Naive B cell (primary cell): ENCODE measurements around the gene TNRC18. TPM values are rescaled to one million over a fixed set of nuclear protein-coding genes. Genes with fewer than 3 reads are reported as not detected.

ENCODE experiments used
- ATAC-seq, 2 donors: fragments of 150-1000 bp; cut with Tn5 transposase; 2 replicates each; pipeline ENCODE4 v1.10.0; 2021; ENCODE audit warnings: low read depth in 2 of 2, mild to moderate bottlenecking in 2 of 2, moderate library complexity in 2 of 2
- DNase-seq: peaks from one replicate; pipeline ENCODE4 v3.0.0; 2022
- H3K27ac Mint-ChIP-seq, 6 donors: one replicate each; pipeline ENCODE4 v1.8.0; 2020 to 2022; ENCODE audit warnings: mild to moderate bottlenecking in 6 of 6, mixed read lengths in 6 of 6, moderate library complexity in 5 of 6, inconsistent platforms in 2 of 6
- H3K27me3 Mint-ChIP-seq, 3 donors: one replicate each; pipeline ENCODE4 v1.8.0; 2021 to 2022; ENCODE audit warnings: mixed read lengths in 3 of 3, mild to moderate bottlenecking in 1 of 3
- H3K36me3 Mint-ChIP-seq, 2 donors: one replicate each; pipeline ENCODE4 v1.8.0; 2020 to 2022; ENCODE audit warnings: mixed read lengths in 2 of 2, inconsistent platforms in 1 of 2, mild to moderate bottlenecking in 1 of 2
- H3K4me1 Mint-ChIP-seq, 3 donors: one replicate each; pipeline ENCODE4 v1.8.0; 2020 to 2022; ENCODE audit warnings: mixed read lengths in 3 of 3, inconsistent platforms in 1 of 3, mild to moderate bottlenecking in 1 of 3, moderate library complexity in 1 of 3
- H3K4me3 Mint-ChIP-seq, 8 donors: one replicate each; pipeline ENCODE4 v1.8.0; 2020 to 2022; ENCODE audit warnings: mild to moderate bottlenecking in 8 of 8, mixed read lengths in 8 of 8, moderate library complexity in 8 of 8, inconsistent platforms in 2 of 8
- H3K9me3 Mint-ChIP-seq, 7 donors: one replicate each; pipeline ENCODE4 v1.8.0; 2020 to 2022; ENCODE audit warnings: mixed read lengths in 7 of 7, mild to moderate bottlenecking in 5 of 7, inconsistent platforms in 2 of 7, moderate library complexity in 1 of 7
- polyA plus RNA-seq, 6 donors: library from polyadenylated mRNA; unstranded; fragments of 300-500 nt; fragmentation: Illumina TruSeq; gene quantifications; one replicate each; pipeline ENCODE4 v1.2.3, GENCODE V29; 2021; ENCODE audit warnings: low read depth in 6 of 6

The TNRC18 gene
- polyA plus RNA-seq, 6 donors from 2014 or later, result 0.29 to 2.9 (median 2.0) TPM; not detected in 1

- H3K4me3 Mint-ChIP-seq, result peak overlapping the region; percentile 72 to 91 (median 84)
- peak overlapping the region; percentile 70 to 97 (median 92) for H3K27ac Mint-ChIP-seq
- DNase-seq (no peak), ATAC-seq (no peak)
- peaks cover 0 to 5% (median 3%) of the 10 kb centered on the region in 7 donors for H3K9me3 Mint-ChIP-seq
- no peaks in the 10 kb centered on the region for H3K27me3 Mint-ChIP-seq
- H3K36me3 Mint-ChIP-seq, result peaks cover 0 to 23% of the 10 kb centered on the region in 2 donors
- H3K4me1 Mint-ChIP-seq, result peaks cover 24 to 28% (median 26%) of the 10 kb centered on the region in 3 donors
Observed at GRCh38 chr7:5397736-5398135, 25.9 kb downstream of the TNRC18 start.

- H3K27me3 Mint-ChIP-seq, result no peaks in the 10 kb centered on the region
- H3K4me1 Mint-ChIP-seq, result peaks cover 26 to 31% (median 27%) of the 10 kb centered on the region in 3 donors
- H3K27ac Mint-ChIP-seq, result peak overlapping the region; percentile 70 to 97 (median 94)
- H3K4me3 Mint-ChIP-seq, result peak overlapping the region; percentile 72 to 91 (median 84)
- peaks cover 0 to 23% of the 10 kb centered on the region in 2 donors for H3K36me3 Mint-ChIP-seq
- H3K9me3 Mint-ChIP-seq, result peaks cover 0 to 5% (median 3%) of the 10 kb centered on the region in 7 donors
- peak; percentile 92 for DNase-seq
- peak; percentile 93 for ATAC-seq
Observed at GRCh38 chr7:5396999-5397663, 26.5 kb downstream of the TNRC18 start.

- peak overlapping the region; percentile 22 to 97 (median 90) for H3K27ac Mint-ChIP-seq
- H3K9me3 Mint-ChIP-seq, result peaks cover 0 to 5% (median 3%) of the 10 kb centered on the region in 7 donors
- peak; percentile 51 for DNase-seq
- H3K36me3 Mint-ChIP-seq, result peaks cover 0 to 22% of the 10 kb centered on the region in 2 donors
- H3K4me3 Mint-ChIP-seq, result peak overlapping the region; percentile 72 to 91 (median 84)
- H3K27me3 Mint-ChIP-seq, result no peaks in the 10 kb centered on the region
- peaks cover 26 to 31% (median 27%) of the 10 kb centered on the region in 3 donors for H3K4me1 Mint-ChIP-seq
- ATAC-seq, result peak; percentile 38 to 42
Observed at GRCh38 chr7:5396542-5396941, 27.1 kb downstream of the TNRC18 start.

- H3K27me3 Mint-ChIP-seq, result no peaks in the 10 kb centered on the region
- H3K36me3 Mint-ChIP-seq, result peaks cover 0 to 16% of the 10 kb centered on the region in 2 donors
- H3K9me3 Mint-ChIP-seq, result no peaks in the 10 kb centered on the region
- DNase-seq, result no peak
- H3K4me1 Mint-ChIP-seq, result peaks cover 22 to 31% (median 27%) of the 10 kb centered on the region in 3 donors
- no peak for ATAC-seq
- H3K4me3 Mint-ChIP-seq, result peak overlapping the region; percentile 60 to 90 (median 83)
- H3K27ac Mint-ChIP-seq, result peak overlapping the region in 4 of 6 donors; percentile 57 to 92 (median 72)
Observed at GRCh38 chr7:5395246-5395645, 28.4 kb downstream of the TNRC18 start.

GRCh38 chr7:5394264-5395105 is 29.1 kb downstream of the TNRC18 start:
- no peaks in the 10 kb centered on the region for H3K27me3 Mint-ChIP-seq
- H3K4me3 Mint-ChIP-seq, result peak overlapping the region in 5 of 8 donors; percentile 30 to 83 (median 60)
- H3K9me3 Mint-ChIP-seq, result no peaks in the 10 kb centered on the region
- H3K27ac Mint-ChIP-seq, result peak overlapping the region in 2 of 6 donors; percentile 24 to 92
- peaks cover 0 to 16% of the 10 kb centered on the region in 2 donors for H3K36me3 Mint-ChIP-seq
- ATAC-seq (no peak), DNase-seq (no peak)
- H3K4me1 Mint-ChIP-seq, result peaks cover 22 to 31% (median 27%) of the 10 kb centered on the region in 3 donors

- DNase-seq, result no peak
- ATAC-seq, result no peak
- H3K9me3 Mint-ChIP-seq, result no peaks in the 10 kb centered on the region
- H3K27ac Mint-ChIP-seq, result peak overlapping the region in 2 of 6 donors; percentile 24 to 83
- H3K36me3 Mint-ChIP-seq, result peaks cover 0 to 16% of the 10 kb centered on the region in 2 donors
- no peaks in the 10 kb centered on the region for H3K27me3 Mint-ChIP-seq
- H3K4me3 Mint-ChIP-seq, result peak overlapping the region in 5 of 8 donors; percentile 30 to 83 (median 60)
- peaks cover 22 to 31% (median 27%) of the 10 kb centered on the region in 3 donors for H3K4me1 Mint-ChIP-seq
Observed at GRCh38 chr7:5393748-5394147, 29.9 kb downstream of the TNRC18 start.

GRCh38 chr7:5393328-5393727 is 30.3 kb downstream of the TNRC18 start:
- Mint-ChIP-seq H3K9me3 (no peaks in the 10 kb centered on the region), H3K4me3 (peak overlapping the region in 3 of 8 donors; percentile 3 to 65 (median 63)), H3K27me3 (no peaks in the 10 kb centered on the region), H3K36me3 (peaks cover 0 to 16% of the 10 kb centered on the region in 2 donors), H3K4me1 (peaks cover 22 to 31% (median 27%) of the 10 kb centered on the region in 3 donors), H3K27ac (peak overlapping the region in 2 of 6 donors; percentile 0 to 76)
- no peak for ATAC-seq
- DNase-seq, result no peak

GRCh38 chr7:5390918-5391317 is 32.7 kb downstream of the TNRC18 start:
- no peak for DNase-seq
- Mint-ChIP-seq H3K4me1 (peaks cover 16 to 18% (median 16%) of the 10 kb centered on the region in 3 donors), H3K4me3 (peak overlapping the region in 1 of 8 donors; percentile 56), H3K9me3 (no peaks in the 10 kb centered on the region), H3K27ac (no peak overlapping the region), H3K27me3 (no peaks in the 10 kb centered on the region), H3K36me3 (peaks cover 5 to 16% of the 10 kb centered on the region in 2 donors)
- no peak for ATAC-seq

- H3K27me3 Mint-ChIP-seq, result no peaks in the 10 kb centered on the region
- DNase-seq, result no peak
- no peak overlapping the region for H3K4me3 Mint-ChIP-seq
- H3K36me3 Mint-ChIP-seq, result peaks cover 5 to 13% of the 10 kb centered on the region in 2 donors
- no peaks in the 10 kb centered on the region for H3K9me3 Mint-ChIP-seq
- no peak for ATAC-seq
- H3K4me1 Mint-ChIP-seq, result peaks cover 10 to 19% (median 12%) of the 10 kb centered on the region in 3 donors
- H3K27ac Mint-ChIP-seq, result no peak overlapping the region
Observed at GRCh38 chr7:5388905-5389433, 34.7 kb downstream of the TNRC18 start.

GRCh38 chr7:5388273-5388901 is 35.2 kb downstream of the TNRC18 start:
- Mint-ChIP-seq H3K27ac (no peak overlapping the region), H3K27me3 (no peaks in the 10 kb centered on the region), H3K36me3 (peaks cover 5 to 7% of the 10 kb centered on the region in 2 donors), H3K4me3 (no peak overlapping the region), H3K4me1 (peaks cover 8 to 16% (median 8%) of the 10 kb centered on the region in 3 donors), H3K9me3 (no peaks in the 10 kb centered on the region)
- ATAC-seq (no peak), DNase-seq (no peak)

- no peaks in the 10 kb centered on the region for H3K27me3 Mint-ChIP-seq
- no peak overlapping the region for H3K27ac Mint-ChIP-seq
- H3K4me3 Mint-ChIP-seq, result no peak overlapping the region
- no peak for ATAC-seq
- DNase-seq, result no peak
- peaks cover 1 to 5% of the 10 kb centered on the region in 2 donors for H3K36me3 Mint-ChIP-seq
- H3K9me3 Mint-ChIP-seq, result no peaks in the 10 kb centered on the region
- H3K4me1 Mint-ChIP-seq, result peaks cover 7 to 16% (median 11%) of the 10 kb centered on the region in 3 donors
Observed at GRCh38 chr7:5387711-5388245, 35.9 kb downstream of the TNRC18 start.

- peaks cover 0 to 5% of the 10 kb centered on the region in 2 donors for H3K36me3 Mint-ChIP-seq
- H3K27me3 Mint-ChIP-seq, result no peaks in the 10 kb centered on the region
- peaks cover 14 to 21% (median 19%) of the 10 kb centered on the region in 3 donors for H3K4me1 Mint-ChIP-seq
- no peaks in the 10 kb centered on the region for H3K9me3 Mint-ChIP-seq
- no peak for DNase-seq
- H3K4me3 Mint-ChIP-seq, result peak overlapping the region in 1 of 8 donors; percentile 55
- no peak for ATAC-seq
- H3K27ac Mint-ChIP-seq, result peak overlapping the region in 2 of 6 donors; percentile 39 to 60
Observed at GRCh38 chr7:5384618-5385017, 39.0 kb downstream of the TNRC18 start.
